ENCODE measurements around the gene ABCC2.
"Not testable (repeated sequence)": the region's sequence is repeated elsewhere in the genome, so short reads cannot be mapped to it uniquely, and the experiment has no call there.

Gene ABCC2

GRCh38 chr10:99860466-99860865, 78.0 kb downstream of the ABCC2 start:
- no peak overlapping the region for H2AFZ ChIP-seq (ENCODE audit: low read depth, low read length)
- H3K4me3 ChIP-seq (ENCODE audit: low read depth in 1 of 2, low read length in 2 of 2): no peak overlapping the region
- peaks cover 35% of the 10 kb centered on the region for H3K27me3 ChIP-seq (ENCODE audit: insufficient read depth, low read length, poor library complexity)
- DNase-seq (no peak), ATAC-seq (ENCODE audit: insufficient read depth, low read depth) (no peak)
- TF ChIP-seq CTCF (IDR thresholded peaks at IDR 0.05; ENCODE audit: borderline replicate concordance, extremely low read depth, low read length, poor library complexity, severe bottlenecking): no peak
- H3K4me1 ChIP-seq (ENCODE audit: insufficient read depth, low read length): no peaks in the 10 kb centered on the region
- no peak overlapping the region for H3K9ac ChIP-seq (ENCODE audit: low read depth, low read length)
- no peaks in the 10 kb centered on the region for H3K36me3 ChIP-seq (ENCODE audit: insufficient read depth, low read length)
- no peak overlapping the region for H3K4me2 ChIP-seq (ENCODE audit: insufficient read depth, low read length)
- no peaks in the 10 kb centered on the region for H3K79me2 ChIP-seq (ENCODE audit: insufficient read depth, low read length)
- no peaks in the 10 kb centered on the region for H3K9me3 ChIP-seq (ENCODE audit: insufficient read depth, low read length, severe bottlenecking)
- H3K27ac ChIP-seq (ENCODE audit: low read length): no peak overlapping the region
- peaks cover 6% of the 10 kb centered on the region; the same call in 1 of the 2 replicates for H4K20me1 ChIP-seq (ENCODE audit: insufficient read depth, low read length)

- peaks cover 30% of the 10 kb centered on the region for H3K27me3 ChIP-seq (ENCODE audit: insufficient read depth, low read length, poor library complexity)
- H3K27ac ChIP-seq (ENCODE audit: low read length); ATAC-seq (ENCODE audit: insufficient read depth, low read depth); H2AFZ ChIP-seq (ENCODE audit: low read depth, low read length); H3K4me1 ChIP-seq (ENCODE audit: insufficient read depth, low read length); H3K9me3 ChIP-seq (ENCODE audit: insufficient read depth, low read length, severe bottlenecking); H3K4me3 ChIP-seq (ENCODE audit: low read depth in 1 of 2, low read length in 2 of 2); H3K79me2 ChIP-seq (ENCODE audit: insufficient read depth, low read length); H3K36me3 ChIP-seq (ENCODE audit: insufficient read depth, low read length); DNase-seq; H3K4me2 ChIP-seq (ENCODE audit: insufficient read depth, low read length); H4K20me1 ChIP-seq (ENCODE audit: insufficient read depth, low read length); H3K9ac ChIP-seq (ENCODE audit: low read depth, low read length): not testable (repeated sequence)
Measured at GRCh38 chr10:99863535-99864240, 81.2 kb downstream of the ABCC2 start.

- DNase-seq; H3K4me3 ChIP-seq (ENCODE audit: low read depth in 1 of 2, low read length in 2 of 2); H2AFZ ChIP-seq (ENCODE audit: low read depth, low read length): not testable (repeated sequence)
Measured at GRCh38 chr10:99867250-99867649, 84.8 kb downstream of the ABCC2 start.

GRCh38 chr10:99869581-99870122, 87.2 kb downstream of the ABCC2 start:
- DNase-seq: no peak
- Histone ChIP-seq H3K4me2 (ENCODE audit: insufficient read depth, low read length) (peak overlapping the region; percentile 51), H3K79me2 (ENCODE audit: insufficient read depth, low read length) (no peaks in the 10 kb centered on the region), H2AFZ (ENCODE audit: low read depth, low read length) (no peak overlapping the region), H4K20me1 (ENCODE audit: insufficient read depth, low read length) (peaks cover 55% of the 10 kb centered on the region), H3K27ac (ENCODE audit: low read length) (no peak overlapping the region), H3K36me3 (ENCODE audit: insufficient read depth, low read length) (no peaks in the 10 kb centered on the region), H3K4me1 (ENCODE audit: insufficient read depth, low read length) (peaks cover 26% of the 10 kb centered on the region), H3K9me3 (ENCODE audit: insufficient read depth, low read length, severe bottlenecking) (no peaks in the 10 kb centered on the region), H3K27me3 (ENCODE audit: insufficient read depth, low read length, poor library complexity) (peaks cover 45% of the 10 kb centered on the region), H3K9ac (ENCODE audit: low read depth, low read length) (no peak overlapping the region), H3K4me3 (ENCODE audit: low read depth in 1 of 2, low read length in 2 of 2) (peak overlapping the region in 1 of 2 experiments; percentile 12; a peak in 1 of 4 replicates)
- no peak for TF ChIP-seq CTCF (IDR thresholded peaks at IDR 0.05; ENCODE audit: borderline replicate concordance, extremely low read depth, low read length, poor library complexity, severe bottlenecking)
- no peak for TF ChIP-seq EZH2 (IDR thresholded peaks at IDR 0.05; ENCODE audit: borderline replicate concordance, low read depth, low read length, severe bottlenecking)
- no peak for ATAC-seq (ENCODE audit: insufficient read depth, low read depth)

More at GRCh38 chr10:99867250-99867649, 84.8 kb downstream of the ABCC2 start:
- not testable (repeated sequence) for H3K79me2 ChIP-seq (ENCODE audit: insufficient read depth, low read length); H3K9me3 ChIP-seq (ENCODE audit: insufficient read depth, low read length, severe bottlenecking); H3K36me3 ChIP-seq (ENCODE audit: insufficient read depth, low read length); H3K4me2 ChIP-seq (ENCODE audit: insufficient read depth, low read length); H3K27ac ChIP-seq (ENCODE audit: low read length); H3K9ac ChIP-seq (ENCODE audit: low read depth, low read length); ATAC-seq (ENCODE audit: insufficient read depth, low read depth)
- Histone ChIP-seq H3K27me3 (ENCODE audit: insufficient read depth, low read length, poor library complexity) (peaks cover 29% of the 10 kb centered on the region), H3K4me1 (ENCODE audit: insufficient read depth, low read length) (peaks cover 26% of the 10 kb centered on the region), H4K20me1 (ENCODE audit: insufficient read depth, low read length) (peaks cover 31% of the 10 kb centered on the region)
